GM04504 (cell line): ENCODE results near the gene ATRIP.
"Not testable (repeated sequence)": the region's sequence is repeated elsewhere in the genome, so short reads cannot be mapped to it uniquely, and the experiment has no call there.

Experiments
- DNase-seq: peaks from one replicate; pipeline ENCODE4 v3.0.0-alpha.2; 2012; ENCODE audit warnings: low read depth

ATRIP gene

GRCh38 chr3:48437812-48438211 lies 8.7 kb upstream of the ATRIP start:
- no peak for DNase-seq

- DNase-seq = peak; percentile 89
Observed at GRCh38 chr3:48439820-48440589, 6.5 kb upstream of the ATRIP start, which contains the start of the genes CCDC51 and TMA7. TSS of gene CCDC51 (minus strand) at chr3:48440119. CDS start at chr3:48435128, 4,991 bp downstream. TSS of gene TMA7 (plus strand) at chr3:48440257. CDS start at chr3:48440297, 40 bp downstream.

GRCh38 chr3:48440590-48440958 lies 6.0 kb upstream of the ATRIP start:
- no peak for DNase-seq

- no peak for DNase-seq
Observed at GRCh38 chr3:48441940-48442339, 4.6 kb upstream of the ATRIP start.

GRCh38 chr3:48445277-48445882 lies 1.2 kb upstream of the ATRIP start:
- DNase-seq = no peak

- DNase-seq = no peak
Observed at GRCh38 chr3:48446043-48446424, 503 bp upstream of the ATRIP start.

- no peak for DNase-seq
Observed at GRCh38 chr3:48451270-48451669, 4.7 kb downstream of the ATRIP start.

- no peak for DNase-seq
Observed at GRCh38 chr3:48456456-48456855, 9.9 kb downstream of the ATRIP start.

- DNase-seq = no peak
Observed at GRCh38 chr3:48459331-48459730, 12.8 kb downstream of the ATRIP start.

- DNase-seq = no peak
Observed at GRCh38 chr3:48459773-48460516, 13.4 kb downstream of the ATRIP start.

GRCh38 chr3:48460517-48460902 lies 14.0 kb downstream of the ATRIP start:
- no peak for DNase-seq

GRCh38 chr3:48461767-48462166 lies 15.2 kb downstream of the ATRIP start:
- DNase-seq = not testable (repeated sequence)

GRCh38 chr3:48463703-48464102 lies 17.2 kb downstream of the ATRIP start:
- DNase-seq = no peak

GRCh38 chr3:48464713-48465221 lies 18.2 kb downstream of the ATRIP start:
- no peak for DNase-seq

- DNase-seq = no peak
Observed at GRCh38 chr3:48465237-48465530, 18.6 kb downstream of the ATRIP start.

- DNase-seq = peak; percentile 100
Observed at GRCh38 chr3:48465531-48466378, 19.2 kb downstream of the ATRIP start.

- DNase-seq = no peak
Observed at GRCh38 chr3:48466386-48467109, 20.0 kb downstream of the ATRIP start.

GRCh38 chr3:48467110-48467454 lies 20.5 kb downstream of the ATRIP start:
- no peak for DNase-seq

GRCh38 chr3:48467473-48468267 lies 21.1 kb downstream of the ATRIP start:
- no peak for DNase-seq

- no peak for DNase-seq
Observed at GRCh38 chr3:48468329-48468731, 21.8 kb downstream of the ATRIP start.
